Measurements from ENCODE around the gene STK24. TPM values are rescaled to one million over a fixed set of nuclear protein-coding genes. Genes with fewer than 3 reads are reported as not detected.

STK24 gene
- total RNA-seq, 2 donors from 2014 or later: 50.8 to 80.3 TPM

- Histone ChIP-seq H3K4me3 (no peak overlapping the region), H3K27me3 (replicated peaks; ENCODE audit: insufficient read depth) (no peaks in the 10 kb centered on the region), H3K36me3 (peaks cover 3% of the 10 kb centered on the region), H3K27ac (no peak overlapping the region), H3K9me3 (no peaks in the 10 kb centered on the region), H3K4me1 (ENCODE audit: control insufficient read depth in 1 of 2, low read depth in 2 of 2) (peaks cover 0 to 15% of the 10 kb centered on the region in 2 donors)
- no peak for DNase-seq (ENCODE audit: low spot score)
- no peak for TF ChIP-seq CTCF (IDR thresholded peaks at IDR 0.05)
- ATAC-seq (ENCODE audit: insufficient number of reproducible peaks, low FRiP score, low read depth): no peak
Measured at GRCh38 chr13:98520674-98521449, 56.0 kb downstream of the STK24 start.

- peaks cover 3% of the 10 kb centered on the region for H3K36me3 ChIP-seq
- no peak for ATAC-seq (ENCODE audit: insufficient number of reproducible peaks, low FRiP score, low read depth)
- no peak for DNase-seq (ENCODE audit: low spot score)
- H3K9me3 ChIP-seq: no peaks in the 10 kb centered on the region
- peaks cover 0 to 8% of the 10 kb centered on the region in 2 donors for H3K4me1 ChIP-seq (ENCODE audit: control insufficient read depth in 1 of 2, low read depth in 2 of 2)
- no peaks in the 10 kb centered on the region for H3K27me3 ChIP-seq (replicated peaks; ENCODE audit: insufficient read depth)
- no peak for TF ChIP-seq CTCF (IDR thresholded peaks at IDR 0.05)
- H3K27ac ChIP-seq: no peak overlapping the region
- H3K4me3 ChIP-seq: no peak overlapping the region
Measured at GRCh38 chr13:98519976-98520375, 56.9 kb downstream of the STK24 start.

DNA sequence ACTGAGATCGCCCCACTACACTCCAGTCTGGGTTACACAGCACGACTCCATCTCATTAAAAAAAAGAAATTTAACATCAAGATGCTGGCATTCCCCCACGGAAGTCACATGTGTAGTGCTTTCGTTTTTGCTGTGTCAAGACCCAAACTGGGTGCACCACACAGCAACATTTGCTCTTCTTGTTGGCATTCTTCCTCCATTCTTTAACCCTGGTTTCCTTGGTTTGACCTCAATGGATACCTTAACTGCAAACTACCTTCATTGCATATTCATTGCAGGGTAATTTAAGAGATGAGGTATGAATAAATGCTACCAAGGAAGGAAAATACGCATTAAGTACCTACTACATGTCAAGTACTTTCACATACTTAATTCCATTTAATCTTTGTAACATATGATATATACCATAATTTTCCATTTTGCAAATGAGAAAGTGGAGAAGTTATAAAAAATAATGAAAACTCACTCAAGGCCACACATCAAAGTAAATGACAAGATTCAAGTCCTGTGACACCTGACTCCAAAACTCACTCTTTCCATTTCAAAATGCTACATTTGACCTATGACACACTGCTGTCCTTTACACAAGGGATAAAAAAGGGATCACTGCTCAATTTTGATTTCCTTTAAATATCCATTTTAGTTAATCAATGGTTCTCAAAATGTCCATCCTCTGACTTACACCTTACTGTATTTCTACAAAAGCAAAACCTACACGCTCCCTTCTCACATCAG, 59.2 kb downstream of the STK24 start:
- Histone ChIP-seq H3K9me3 (no peaks in the 10 kb centered on the region), H3K4me1 (ENCODE audit: control insufficient read depth in 1 of 2, low read depth in 2 of 2) (no peaks in the 10 kb centered on the region), H3K4me3 (no peak overlapping the region), H3K36me3 (peaks cover 3% of the 10 kb centered on the region), H3K27ac (no peak overlapping the region), H3K27me3 (replicated peaks; ENCODE audit: insufficient read depth) (no peaks in the 10 kb centered on the region)
- DNase-seq (ENCODE audit: low spot score) (no peak), ATAC-seq (ENCODE audit: insufficient number of reproducible peaks, low FRiP score, low read depth) (no peak)
- TF ChIP-seq CTCF (IDR thresholded peaks at IDR 0.05): no peak

DNA sequence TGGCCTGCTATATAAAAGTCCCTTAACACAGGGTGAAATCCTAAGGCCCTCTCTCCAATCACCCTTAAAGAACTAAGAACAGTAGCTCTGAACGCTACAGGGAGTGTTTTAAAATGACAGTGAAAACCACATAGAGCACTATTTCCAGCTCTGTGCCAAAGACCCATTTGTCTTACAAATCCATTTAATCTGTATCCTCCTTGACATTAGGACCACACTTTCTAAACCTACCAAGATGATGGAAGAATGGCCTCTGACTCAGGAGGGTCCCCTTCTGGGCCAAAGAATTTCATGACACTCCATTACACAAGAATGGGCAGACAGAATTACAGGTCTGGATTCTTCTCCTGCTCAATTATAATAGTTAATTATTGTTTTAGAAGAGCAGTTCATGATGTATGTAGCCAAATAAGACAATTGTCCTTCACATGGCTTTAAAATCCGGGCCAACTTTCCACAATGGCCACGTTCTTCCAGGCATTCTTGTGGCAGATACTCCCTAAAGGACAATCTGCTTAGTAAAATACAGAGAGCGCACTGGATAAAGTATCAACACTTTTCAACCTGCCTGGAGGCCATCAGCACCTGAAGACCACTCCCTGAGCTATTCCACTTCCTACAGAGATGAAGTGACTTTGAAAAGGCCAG, 61.0 kb downstream of the STK24 start:
- DNase-seq (ENCODE audit: low spot score) (no peak), ATAC-seq (ENCODE audit: insufficient number of reproducible peaks, low FRiP score, low read depth) (no peak)
- Histone ChIP-seq H3K27ac (no peak overlapping the region), H3K36me3 (peaks cover 3% of the 10 kb centered on the region), H3K4me3 (no peak overlapping the region), H3K9me3 (no peaks in the 10 kb centered on the region), H3K27me3 (replicated peaks; ENCODE audit: insufficient read depth) (no peaks in the 10 kb centered on the region), H3K4me1 (ENCODE audit: control insufficient read depth in 1 of 2, low read depth in 2 of 2) (no peaks in the 10 kb centered on the region)
- no peak for TF ChIP-seq CTCF (IDR thresholded peaks at IDR 0.05)

GRCh38 chr13:98514288-98514687, 62.6 kb downstream of the STK24 start:
- Histone ChIP-seq H3K4me3 (no peak overlapping the region), H3K27ac (no peak overlapping the region), H3K4me1 (ENCODE audit: control insufficient read depth in 1 of 2, low read depth in 2 of 2) (peaks cover 3 to 5% of the 10 kb centered on the region in 2 donors), H3K27me3 (replicated peaks; ENCODE audit: insufficient read depth) (no peaks in the 10 kb centered on the region), H3K9me3 (no peaks in the 10 kb centered on the region), H3K36me3 (peaks cover 3% of the 10 kb centered on the region)
- TF ChIP-seq CTCF (IDR thresholded peaks at IDR 0.05): no peak
- no peak for DNase-seq (ENCODE audit: low spot score)
- ATAC-seq (ENCODE audit: insufficient number of reproducible peaks, low FRiP score, low read depth): no peak
